IPS-NIHi11 (cell line): ENCODE data around the gene STXBP6.

Experiments
- DNase-seq: peaks from one replicate; pipeline ENCODE4 v3.0.0; 2012; ENCODE audit warnings: mixed read lengths, low spot score

Gene STXBP6

DNA sequence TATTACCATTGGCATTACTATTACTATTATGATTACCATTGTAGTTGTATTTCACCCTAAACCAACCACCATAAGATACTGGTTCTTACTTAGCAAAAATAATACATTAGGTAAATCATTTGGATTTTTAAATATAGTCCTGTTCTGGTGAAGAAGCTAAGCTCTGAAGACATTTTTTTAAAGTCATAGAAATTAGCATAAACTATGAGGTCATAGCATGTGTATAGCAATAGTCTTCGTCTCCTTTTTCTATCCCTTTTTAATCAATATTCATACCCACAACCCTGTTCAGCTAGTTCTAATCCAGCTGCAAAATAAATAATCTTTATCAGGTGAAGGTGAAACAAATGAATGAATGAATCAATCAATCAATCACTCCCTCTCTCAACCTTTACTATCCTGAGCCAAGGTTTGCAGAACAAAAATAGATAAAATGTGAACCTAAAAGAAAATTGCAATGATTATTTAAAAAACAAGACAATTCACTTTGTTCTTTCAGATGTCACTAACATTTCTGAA lies 134.5 kb downstream of the STXBP6 start:
- no peak for DNase-seq

DNA sequence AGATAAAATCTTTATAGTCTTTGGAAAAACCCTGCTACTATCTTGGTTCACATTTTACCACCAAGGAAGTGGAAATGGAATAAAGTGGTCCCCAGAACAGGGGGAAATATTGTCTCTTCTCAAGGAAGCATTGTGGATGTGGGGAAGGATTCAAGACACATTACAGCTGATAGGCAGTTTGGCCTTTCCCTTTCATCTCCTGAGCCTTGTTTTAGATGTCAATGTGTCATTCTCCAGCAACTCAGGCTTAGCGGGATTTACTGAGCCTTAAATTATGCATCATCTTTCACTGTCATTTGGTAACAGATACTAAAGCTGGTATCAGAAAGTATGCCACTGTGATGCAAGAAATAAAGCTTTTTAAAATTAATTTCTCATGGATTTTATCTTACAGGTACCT lies 136.2 kb downstream of the STXBP6 start:
- no peak for DNase-seq

DNA sequence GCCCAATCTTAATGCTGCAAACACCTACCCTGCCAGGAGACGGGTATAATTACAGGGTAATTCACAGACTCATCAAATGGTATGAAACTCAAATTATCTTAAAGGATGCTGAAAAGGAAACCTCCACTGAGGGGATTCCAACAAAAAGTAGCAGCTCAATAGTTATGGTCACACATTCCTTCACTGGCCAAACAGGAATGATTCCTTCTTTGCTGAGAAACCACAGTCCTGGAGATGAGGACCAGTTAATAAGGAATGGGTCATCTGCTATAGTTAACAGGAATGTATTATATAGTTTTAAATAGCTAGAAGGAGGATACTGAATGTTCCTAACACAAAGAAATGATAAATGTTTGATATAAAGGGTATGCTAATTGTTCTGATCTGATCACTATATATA lies 136.9 kb downstream of the STXBP6 start:
- no peak for DNase-seq

DNA sequence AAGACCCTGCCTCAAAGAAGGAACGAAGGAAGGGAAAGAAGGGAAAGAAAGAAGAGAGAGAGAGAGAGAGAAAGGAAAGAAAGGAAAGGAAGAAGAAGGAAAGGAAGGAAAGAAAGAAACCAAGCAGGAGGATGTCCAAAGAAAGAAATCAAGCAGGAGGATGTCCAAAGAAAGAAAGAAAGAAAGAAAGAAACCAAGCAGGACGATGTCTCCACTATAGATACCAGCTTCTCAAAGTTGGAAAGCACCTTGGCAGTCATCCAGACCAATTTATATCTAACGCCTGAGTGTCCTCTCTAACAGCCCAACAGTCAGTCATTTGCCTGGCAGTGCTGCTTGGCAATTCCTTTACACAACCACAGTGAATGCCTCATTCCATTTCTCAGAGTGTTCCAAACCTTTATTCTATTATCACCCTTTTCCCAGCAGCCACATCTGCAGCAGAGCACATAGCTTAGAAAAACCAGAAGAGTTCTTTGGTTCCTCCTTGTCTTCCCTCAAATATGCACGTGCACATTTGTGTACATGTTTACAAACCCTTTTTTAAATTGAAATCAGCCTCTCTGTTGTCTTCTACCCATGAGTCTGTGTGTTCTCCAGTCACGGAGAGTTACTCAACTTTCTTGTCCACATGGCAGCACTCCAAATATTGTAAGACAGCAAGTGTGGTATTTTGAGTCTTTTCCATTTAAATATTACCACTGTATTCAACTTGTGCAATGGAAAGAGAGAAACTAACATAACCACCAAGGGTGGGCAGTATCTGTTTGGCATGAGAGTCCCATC lies 138.4 kb downstream of the STXBP6 start:
- DNase-seq, result no peak

DNA sequence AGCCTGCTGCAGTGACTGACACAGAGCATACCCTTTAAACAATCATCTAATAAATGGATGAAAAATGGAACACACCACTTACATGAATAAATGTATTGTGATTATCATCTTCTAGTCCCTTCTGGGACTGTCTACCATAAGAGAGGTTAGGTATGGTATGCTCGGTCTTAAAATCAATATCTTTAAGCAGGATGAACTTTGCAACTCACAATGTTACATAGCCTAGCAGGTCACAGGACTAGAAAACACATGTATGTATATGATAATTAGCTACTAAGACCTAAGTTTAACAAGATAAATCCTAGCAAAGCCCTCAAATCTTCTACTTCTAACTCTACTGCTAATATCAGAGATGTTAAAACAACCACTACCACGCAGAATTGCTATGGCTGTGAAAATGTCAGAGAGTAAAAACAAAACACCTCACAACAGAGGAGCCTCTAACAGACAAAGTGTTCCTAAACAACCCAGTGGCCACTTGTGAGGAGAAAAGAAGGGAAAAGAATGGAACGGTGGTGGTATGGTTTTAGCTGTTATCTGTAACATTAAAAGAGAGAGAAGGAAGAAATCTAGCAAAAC lies 139.4 kb downstream of the STXBP6 start:
- DNase-seq, result no peak

DNA sequence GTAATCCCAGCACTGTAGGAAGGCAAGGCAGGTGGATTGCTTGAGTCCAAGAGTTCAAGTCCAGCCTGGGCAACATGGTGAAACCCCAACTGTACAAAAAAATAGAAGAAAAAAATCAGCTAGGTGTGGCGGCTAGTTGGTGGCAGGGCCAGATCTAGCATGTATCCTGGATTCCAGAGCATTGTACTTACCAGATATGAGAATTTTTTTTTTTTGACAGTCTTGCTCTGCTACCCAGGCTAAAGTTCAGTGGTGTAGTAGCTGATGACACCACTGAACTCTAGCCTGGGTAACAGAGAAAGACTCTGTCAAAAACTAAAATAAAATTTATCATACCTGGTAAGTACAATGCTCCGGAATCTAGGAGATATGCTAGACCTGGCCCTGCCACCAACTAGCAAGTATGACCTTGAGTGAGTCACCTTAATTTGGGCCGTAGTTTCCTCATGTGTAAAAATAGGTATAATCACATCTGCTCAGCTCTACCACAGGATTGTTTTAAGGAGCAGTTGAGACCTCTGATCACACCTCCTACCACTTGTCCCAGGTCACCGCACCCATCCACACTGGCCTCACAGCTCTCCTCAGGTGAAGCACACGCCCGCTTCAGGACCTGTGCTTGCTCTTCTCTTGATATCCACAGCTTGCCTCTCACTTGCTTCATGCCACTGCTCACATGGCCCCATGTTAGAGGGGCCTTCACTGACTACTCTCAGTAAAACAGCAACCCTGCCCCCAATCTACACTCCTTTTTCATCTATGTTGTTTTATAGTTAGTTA lies 140.2 kb downstream of the STXBP6 start:
- no peak for DNase-seq

DNA sequence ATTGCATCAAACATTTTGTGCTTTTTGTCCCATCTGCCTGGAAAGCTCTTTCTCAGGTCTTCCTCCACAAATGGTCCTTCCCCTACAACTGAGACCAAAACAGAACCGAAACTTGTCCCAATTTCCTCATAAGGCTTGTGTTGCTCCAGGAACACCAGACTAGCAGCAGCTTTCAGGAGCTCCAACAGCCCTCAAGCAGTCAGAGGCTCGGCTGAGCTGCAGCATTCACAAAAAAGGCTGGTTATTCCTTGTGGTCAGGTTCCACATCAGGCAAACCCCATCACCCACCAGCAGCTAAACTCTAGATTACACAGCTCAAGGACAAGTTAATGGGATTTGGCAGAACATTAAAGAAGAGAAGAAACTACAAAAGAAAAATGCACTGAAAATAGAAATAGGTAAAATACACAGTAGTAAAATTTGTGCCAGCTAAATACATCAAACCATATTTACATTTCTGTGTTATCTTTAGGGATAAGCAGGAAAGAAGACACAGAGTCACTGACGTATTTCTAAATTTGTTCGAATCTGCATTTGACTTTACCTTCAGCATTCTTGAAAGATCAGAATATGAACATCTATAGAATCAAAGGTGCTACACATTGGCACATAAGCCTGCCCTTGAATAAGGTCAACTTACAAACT lies 141.2 kb downstream of the STXBP6 start:
- DNase-seq, result no peak

DNA sequence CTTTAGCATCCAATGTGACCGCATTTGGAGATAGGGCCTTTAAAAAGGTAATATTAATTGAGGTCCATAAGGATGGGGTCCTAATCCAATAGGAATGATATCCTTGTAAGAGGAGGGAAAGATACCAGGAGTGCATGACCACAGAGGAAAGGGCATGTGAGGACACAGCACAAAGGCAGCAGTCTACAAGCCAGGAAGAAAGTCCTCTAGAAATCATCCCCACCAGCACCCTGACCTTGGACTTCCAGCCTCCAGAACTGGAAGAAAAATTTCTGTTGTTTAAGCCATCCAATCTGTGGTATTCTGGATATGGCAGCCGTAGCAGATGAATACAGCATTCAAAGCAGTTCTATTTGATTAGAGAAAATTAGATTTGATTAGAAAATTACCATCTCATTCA lies 145.4 kb downstream of the STXBP6 start:
- no peak for DNase-seq

DNA sequence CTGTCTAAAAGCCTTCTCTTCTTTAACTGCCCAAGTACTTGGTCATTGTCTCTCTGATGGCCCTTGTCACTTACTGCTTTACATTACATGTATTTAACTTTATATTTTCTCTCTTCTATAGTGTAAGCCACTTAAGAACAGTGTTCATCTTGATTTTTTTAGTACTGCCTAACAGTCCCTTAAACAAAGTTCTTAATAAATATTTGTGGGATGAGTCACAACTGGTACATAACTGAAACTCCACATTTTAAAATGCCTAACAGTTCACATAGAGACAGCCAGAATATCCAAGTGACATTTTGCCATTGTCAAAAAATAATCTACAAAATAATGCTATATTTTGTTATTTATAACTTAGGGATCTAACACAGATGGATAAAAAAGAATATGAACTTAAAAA lies 146.6 kb downstream of the STXBP6 start:
- no peak for DNase-seq

DNA sequence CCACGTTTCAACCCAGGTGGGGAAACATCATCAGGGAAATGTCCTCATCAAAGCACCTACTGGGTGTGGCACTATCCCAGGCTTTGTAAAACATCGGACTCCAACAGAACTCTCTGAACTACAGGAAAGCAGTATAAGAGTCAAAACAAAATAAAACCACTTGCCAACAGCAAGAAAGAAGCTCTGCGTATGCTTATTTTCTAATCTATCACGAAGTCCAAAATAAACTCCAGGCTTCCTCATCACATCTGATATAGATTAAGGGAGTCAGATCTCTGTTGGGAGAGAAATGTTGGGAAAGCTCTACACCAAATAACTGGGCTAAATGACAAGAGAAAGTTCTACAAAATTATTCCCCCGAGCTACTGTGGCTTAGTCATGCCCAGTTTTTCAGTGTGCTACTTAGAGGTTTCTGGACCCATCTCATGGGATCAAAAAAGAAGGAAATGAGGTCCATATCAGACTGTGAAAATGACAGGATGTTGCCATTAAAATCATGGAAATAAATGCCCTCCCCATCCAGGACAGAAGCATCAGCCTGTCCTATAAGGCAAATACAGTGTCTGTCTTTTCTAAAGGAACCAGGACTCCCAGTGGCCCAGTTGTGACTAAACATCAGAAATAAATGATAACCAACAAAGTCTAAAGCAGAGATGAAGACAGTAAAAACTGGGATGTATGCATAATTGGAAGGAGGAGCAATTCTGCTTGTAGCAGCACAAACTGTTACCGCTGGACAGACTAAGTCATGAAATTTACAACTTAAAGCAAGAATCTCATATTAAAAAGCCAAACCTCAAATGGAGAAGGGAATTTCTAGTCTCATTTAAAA lies 149.5 kb downstream of the STXBP6 start:
- no peak for DNase-seq

DNA sequence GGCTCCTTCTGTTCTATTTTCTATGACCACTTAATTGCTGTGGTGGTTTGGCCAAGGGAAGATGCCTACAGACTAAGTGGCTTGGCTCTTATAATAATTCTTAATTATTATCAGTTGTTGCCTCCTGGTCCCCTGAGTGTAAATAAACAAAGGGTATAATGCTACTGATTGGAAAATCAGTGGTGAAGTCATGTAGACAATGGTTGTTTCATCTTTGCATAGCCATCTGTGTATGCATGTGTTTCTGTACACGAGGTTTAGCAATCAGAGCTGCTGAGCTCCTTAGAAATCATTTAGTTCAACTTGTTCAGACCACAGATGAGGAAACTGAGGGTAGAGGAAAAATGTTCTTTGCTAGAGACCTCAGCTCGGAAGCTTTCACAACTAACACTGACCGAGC lies 152.2 kb downstream of the STXBP6 start:
- DNase-seq, result no peak

DNA sequence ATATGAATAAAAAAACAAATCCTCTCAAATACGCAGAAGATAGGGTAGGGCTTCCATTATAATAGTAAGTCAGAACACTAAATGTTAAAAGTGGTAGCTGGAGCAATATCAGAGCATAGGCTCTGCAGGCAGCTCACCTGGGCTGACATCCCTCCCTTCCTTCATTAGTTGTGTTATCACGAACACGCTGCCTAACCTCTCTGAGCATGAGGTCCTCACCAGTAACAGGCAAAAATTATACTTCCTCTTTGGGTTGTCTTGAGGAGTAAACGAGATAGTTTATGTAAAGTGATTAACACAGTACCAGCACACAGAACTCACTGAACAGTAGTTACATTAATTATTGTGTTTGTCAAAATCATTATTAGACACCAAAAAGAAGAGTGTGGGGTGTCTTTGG lies 154.3 kb downstream of the STXBP6 start:
- DNase-seq, result no peak

DNA sequence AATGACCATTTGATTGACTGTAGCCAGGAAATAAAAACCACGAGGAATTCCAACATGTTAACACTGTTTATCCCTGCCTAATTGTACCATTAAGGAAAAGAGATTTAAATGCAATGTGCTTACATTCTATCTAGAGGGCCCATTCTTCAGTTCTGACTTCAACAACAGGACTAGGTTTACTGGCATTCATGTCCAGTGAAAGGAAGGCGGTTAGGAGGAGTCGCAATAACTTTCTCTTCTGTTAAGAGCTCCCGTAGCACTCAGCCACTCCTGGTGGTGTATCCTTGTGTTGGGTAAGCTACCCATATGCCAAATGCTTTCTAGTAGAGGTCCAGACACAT lies 154.7 kb downstream of the STXBP6 start:
- DNase-seq, result no peak

DNA sequence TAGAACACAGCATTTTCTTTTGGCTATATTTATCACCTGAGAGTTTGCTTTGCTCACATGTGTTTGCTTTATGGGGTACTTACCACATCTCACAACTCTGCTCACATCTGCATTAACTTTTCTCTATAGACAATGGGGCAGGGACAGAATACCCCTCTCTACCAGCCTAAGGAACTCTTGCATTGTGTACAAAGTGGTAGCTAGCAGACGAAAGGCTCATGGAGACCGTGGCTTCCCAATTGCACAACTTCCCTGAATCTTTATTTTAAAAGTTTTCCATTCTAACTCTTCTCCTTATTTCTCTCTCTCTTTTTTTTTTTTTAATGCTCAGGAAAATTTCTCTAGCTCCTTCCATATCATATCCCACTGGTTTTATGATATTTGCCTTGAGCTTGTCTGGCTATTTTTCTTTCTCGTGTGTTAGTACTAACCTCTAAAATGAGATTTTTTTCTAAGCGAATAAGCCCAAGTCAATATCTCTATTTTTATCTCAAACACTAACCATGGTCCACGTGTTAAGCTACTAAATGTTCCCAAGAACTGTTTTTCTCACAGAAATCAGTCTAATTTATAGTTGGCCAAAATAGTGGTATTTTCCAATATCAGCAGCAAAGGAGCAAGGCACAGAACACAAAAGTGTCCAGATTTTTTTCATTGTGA lies 155.2 kb downstream of the STXBP6 start:
- no peak for DNase-seq

DNA sequence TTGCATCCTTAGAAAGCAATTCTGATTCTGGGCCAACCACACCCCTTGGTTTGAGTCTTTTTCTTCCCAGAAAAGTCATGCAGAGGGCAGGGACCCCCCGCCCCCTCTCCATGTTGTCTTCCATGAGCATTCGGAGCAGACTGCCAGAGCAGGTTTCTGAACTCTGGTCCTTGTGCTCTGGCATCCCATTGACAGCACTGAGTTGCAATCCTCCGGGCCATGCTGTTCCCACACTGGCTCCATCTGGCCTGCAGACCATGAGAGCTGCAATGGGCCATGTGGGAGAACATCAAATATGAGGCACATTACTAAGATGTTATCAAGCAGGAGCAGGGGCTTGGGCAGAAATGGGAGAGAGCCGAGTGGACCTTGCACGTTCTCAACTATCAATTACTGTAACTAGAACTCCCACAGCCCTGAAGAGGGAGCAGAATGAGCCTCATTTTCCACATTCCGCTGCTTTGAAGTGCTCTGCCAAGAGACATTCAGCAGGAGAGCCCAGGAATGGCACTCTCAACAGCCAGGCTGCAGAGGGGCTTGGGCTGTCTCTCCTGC lies 157.4 kb downstream of the STXBP6 start:
- no peak for DNase-seq

DNA sequence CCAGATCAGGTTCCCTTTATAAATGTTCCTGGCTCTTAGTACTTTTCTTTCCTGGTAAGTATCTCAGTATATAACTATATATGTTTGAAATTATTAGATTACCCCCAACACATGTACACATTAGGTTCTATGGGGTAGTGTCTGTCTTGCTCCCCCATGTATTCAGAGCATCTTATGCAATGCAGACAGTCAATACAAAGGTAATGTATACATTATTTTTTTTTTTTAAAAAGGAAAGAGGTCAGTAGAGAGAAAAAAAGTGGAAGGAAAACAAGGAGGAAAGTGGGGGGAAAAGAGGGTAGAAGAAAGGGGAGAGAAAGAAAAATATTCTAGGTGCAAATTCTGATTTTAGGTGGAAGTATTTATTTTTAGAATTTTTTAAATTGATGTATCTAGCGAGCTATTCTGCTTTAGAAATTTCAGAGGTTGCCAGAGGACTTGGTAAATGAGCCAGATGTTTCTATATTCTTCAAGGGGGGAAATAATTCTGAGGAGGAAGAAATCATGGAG lies 157.9 kb downstream of the STXBP6 start:
- DNase-seq, result no peak

DNA sequence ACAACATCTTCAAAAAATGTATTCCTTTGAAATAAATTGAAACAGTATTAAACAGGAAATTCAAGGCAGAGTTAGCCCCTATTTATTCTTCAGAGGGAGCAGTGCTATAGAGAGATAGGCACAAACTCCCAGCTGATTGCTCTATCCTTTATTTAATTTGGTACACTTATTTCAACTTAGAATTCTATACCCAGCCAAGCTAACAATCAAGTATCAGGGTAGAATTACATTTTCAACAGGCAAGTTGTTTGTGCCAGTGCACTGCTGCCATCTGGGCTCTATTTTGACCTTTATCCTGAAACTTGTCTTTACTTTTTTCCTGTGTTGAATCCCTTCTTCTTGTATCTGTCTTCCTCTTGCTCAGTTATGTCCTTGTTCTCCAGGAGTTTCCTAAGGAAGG lies 159.2 kb downstream of the STXBP6 start:
- no peak for DNase-seq

DNA sequence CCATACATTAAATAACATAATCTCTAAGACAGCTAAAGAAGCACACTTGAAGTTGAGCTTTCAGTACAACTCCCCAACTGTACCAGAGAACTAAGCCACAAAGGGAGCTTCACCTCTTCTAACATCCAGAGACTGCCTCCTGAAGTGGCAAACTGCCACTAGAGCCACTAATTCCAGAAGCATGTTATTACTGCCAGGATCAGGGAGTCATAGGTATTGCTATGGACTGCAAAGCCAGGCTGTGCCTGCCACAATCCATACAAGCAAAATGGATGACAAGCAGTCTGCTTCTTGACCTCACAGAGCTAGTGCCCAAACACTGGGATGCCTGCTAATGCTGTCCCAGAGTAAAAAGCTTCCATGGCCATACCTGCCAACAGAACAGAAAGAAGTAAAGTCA lies 160.1 kb downstream of the STXBP6 start:
- no peak for DNase-seq

DNA sequence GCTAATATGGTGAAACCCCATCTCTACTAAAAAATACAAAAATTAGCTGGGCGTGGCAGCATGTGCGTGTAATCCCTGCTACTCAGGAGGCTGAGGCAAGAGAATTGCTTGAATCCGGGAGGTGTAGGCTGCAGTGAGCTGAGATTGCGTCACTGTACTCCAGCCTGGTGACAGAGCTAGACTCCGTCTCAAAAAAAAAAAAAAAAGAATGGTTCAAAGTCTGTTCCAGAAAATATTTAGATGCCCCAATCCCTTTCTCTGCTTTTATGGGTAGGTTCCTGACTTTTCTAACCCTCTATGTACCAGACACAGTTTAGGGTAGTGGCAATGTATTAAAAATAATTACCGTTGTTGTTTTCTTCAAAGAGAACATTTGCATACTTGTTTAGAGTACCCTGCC lies 161.4 kb downstream of the STXBP6 start:
- DNase-seq, result no peak

DNA sequence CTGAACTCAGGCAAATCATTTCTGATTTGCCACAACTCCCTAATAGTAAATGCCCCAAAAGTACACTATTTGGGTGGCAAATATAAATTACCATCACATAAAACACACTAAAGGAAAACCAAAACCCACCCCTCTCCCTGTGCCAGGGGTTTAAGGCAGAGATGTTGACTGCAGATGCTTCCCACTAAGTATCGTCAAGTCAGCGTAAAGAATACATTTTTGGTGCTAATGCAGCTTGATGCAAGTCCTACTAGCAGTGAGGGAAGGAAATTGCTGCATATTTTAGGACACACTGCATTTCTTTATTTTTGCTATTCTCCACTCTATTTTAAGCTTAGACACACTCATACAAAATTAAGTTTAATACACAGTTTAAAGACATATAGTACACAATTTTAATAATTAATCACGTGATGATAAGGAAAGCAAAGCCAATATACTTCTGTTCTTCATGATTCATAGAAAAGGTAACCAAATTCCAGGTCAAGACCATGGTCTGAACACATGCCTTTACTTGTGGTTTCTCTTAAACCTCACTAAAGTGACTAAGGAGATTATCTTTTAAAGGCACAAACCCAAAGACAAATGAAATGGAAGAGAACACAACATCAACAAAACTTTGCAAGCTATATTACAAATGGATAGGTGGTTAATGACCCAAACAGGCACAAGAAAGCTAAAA lies 162.2 kb downstream of the STXBP6 start:
- no peak for DNase-seq
